HCT116 (cell line): Measurements from ENCODE around the gene SUGCT. TPM values are rescaled to one million over a fixed set of nuclear protein-coding genes. Genes with fewer than 3 reads are reported as not detected.

Experiments used
- ATAC-seq: fragments of 200-7000 bp; cut with Tn5 transposase; 2 replicates; pipeline ENCODE4 v1.9.1; 2020; ENCODE audit warnings: mild to moderate bottlenecking, moderate library complexity
- BruUV-seq: library from RNA; stranded (reverse); fragments of 400-500 nt; replicated peaks from 2 replicates; lab custom pipeline; 2021; lab: Mats Ljungman, UMichigan
- CTCF ChIA-PET: fragments of 300-600 bp; sonication (Branson Sonifier 250); formaldehyde crosslinking; loops from one replicate; lab custom pipeline; 2021; ENCODE audit warnings: antibody characterized with exemption; lab: Charles Lee
- POLR2A ChIA-PET: fragments of 300-600, 350-600 bp; sonication (Branson Sonifier 250); formaldehyde crosslinking; loops from one replicate; lab custom pipeline; 2021; ENCODE audit warnings: antibody characterized with exemption; lab: Charles Lee
- RAD21 ChIA-PET, 2 experiments: fragments of 300-600 bp; sonication (Branson Sonifier 250); formaldehyde crosslinking; loops; one replicate each; lab custom pipeline; 2023; ENCODE audit warnings: low total read pairs in 2 of 2; ENCODE audit not compliant: uncharacterized antibody in 2 of 2, unreplicated experiment in 2 of 2, low non-redundant PET in 1 of 2; lab: Charles Lee
- DNase-seq: peaks from one replicate; pipeline ENCODE4 v3.0.0-alpha.2; 2010; ENCODE audit warnings: low read depth, low spot score
- H2AFZ ChIP-seq: fragments of 200-600 bp; shearing (Covaris generic), sonication (generic); 2 replicates; pipeline ENCODE4 v1.6.1; 2017; ENCODE audit warnings: low read depth, mixed run types, mixed read lengths, antibody characterized with exemption, low read length; ENCODE audit not compliant: poor library complexity, severe bottlenecking
- H3K27ac ChIP-seq: 2 replicates; pipeline ENCODE4 v1.5.1; 2012; ENCODE audit warnings: low read depth, low read length
- H3K27me3 ChIP-seq: fragments of 200-600 bp; sonication (generic); 2 replicates; pipeline ENCODE4 v1.6.1; 2016; ENCODE audit warnings: mixed run types, low read length, mixed read lengths; ENCODE audit not compliant: insufficient read depth
- H3K36me3 ChIP-seq, 2 experiments: fragments of 200-500 bp in 1 of 2; fragments of 200-600 bp in 1 of 2; sonication (Bioruptor generic) in 1 of 2; sonication (generic) in 1 of 2; 2 replicates each; pipeline versions ENCODE4 v1.5.1 to v1.6.1; 2014 to 2016; ENCODE audit warnings: low read length in 2 of 2, inconsistent platforms in 1 of 2, mixed read lengths in 1 of 2, mixed run types in 1 of 2; ENCODE audit not compliant: insufficient read depth in 2 of 2, control insufficient read depth in 1 of 2
- H3K4me1 ChIP-seq, 2 experiments: fragments of 200-600 bp in 1 of 2; sonication (generic) in 1 of 2; 2 replicates each; pipeline versions ENCODE4 v1.5.1 to v1.6.1; 2012 to 2017; ENCODE audit warnings: low read length in 2 of 2, inconsistent platforms in 1 of 2, mild to moderate bottlenecking in 1 of 2, mixed read lengths in 1 of 2, mixed run types in 1 of 2, moderate library complexity in 1 of 2; ENCODE audit not compliant: insufficient read depth in 2 of 2, control insufficient read depth in 1 of 2
- H3K4me2 ChIP-seq: fragments of 200-600 bp; sonication (generic); 2 replicates; pipeline ENCODE4 v1.6.1; 2017; ENCODE audit warnings: mixed run types, low read length, mixed read lengths
- H3K4me3 ChIP-seq, 2 experiments: fragments of 200-600 bp in 1 of 2; sonication (generic) in 1 of 2; replicated peaks in 1 of 2; 2 replicates each; pipeline ENCODE4 v1.5.1; 2011 to 2016; ENCODE audit warnings: low read length in 2 of 2, control low read depth in 1 of 2, low read depth in 1 of 2, mild to moderate bottlenecking in 1 of 2, mixed read lengths in 1 of 2, mixed run types in 1 of 2
- H3K79me2 ChIP-seq: fragments of 200-600 bp; sonication (generic); 2 replicates; pipeline ENCODE4 v1.6.1; 2017; ENCODE audit warnings: mild to moderate bottlenecking, mixed run types, low read length, moderate library complexity, mixed read lengths; ENCODE audit not compliant: insufficient read depth
- H3K9ac ChIP-seq: fragments of 200-600 bp; sonication (generic); 2 replicates; pipeline ENCODE4 v1.6.1; 2016; ENCODE audit warnings: low read length, mixed read lengths
- H3K9me2 ChIP-seq: fragments of 200-600 bp; sonication (generic), shearing (Covaris generic); 2 replicates; pipeline ENCODE4 v1.6.1; 2017; ENCODE audit warnings: mixed run types, mild to moderate bottlenecking, moderate library complexity; ENCODE audit not compliant: insufficient read depth
- H3K9me3 ChIP-seq, 2 experiments: fragments of 200-500 bp in 1 of 2; fragments of 200-600 bp in 1 of 2; sonication (Bioruptor generic) in 1 of 2; sonication (generic) in 1 of 2; 2 replicates each; pipeline ENCODE4 v1.6.1; 2014 to 2017; ENCODE audit warnings: low read length in 2 of 2, mixed read lengths in 2 of 2, inconsistent platforms in 1 of 2, low read depth in 1 of 2, mild to moderate bottlenecking in 1 of 2, mixed run types in 1 of 2, moderate library complexity in 1 of 2; ENCODE audit not compliant: control insufficient read depth in 1 of 2, insufficient read depth in 1 of 2
- H4K20me1 ChIP-seq: fragments of 200-600 bp; sonication (generic), shearing (Covaris generic); 2 replicates; pipeline ENCODE4 v1.6.1; 2017; ENCODE audit warnings: mixed run types, mild to moderate bottlenecking, moderate library complexity; ENCODE audit not compliant: insufficient read depth
- ATF3 ChIP-seq: IDR thresholded peaks from 2 replicates; pipeline ENCODE4 v1.6.1; 2012
- CBX3 ChIP-seq: IDR thresholded peaks from 2 replicates; pipeline ENCODE4 v1.6.1; 2012; ENCODE audit warnings: low read depth
- CEBPB ChIP-seq: IDR thresholded peaks from 2 replicates; pipeline ENCODE4 v1.6.1; 2012; ENCODE audit warnings: low read depth
- EGR1 ChIP-seq: IDR thresholded peaks from 2 replicates; pipeline ENCODE4 v1.6.1; 2012; ENCODE audit warnings: low read depth
- ELF1 ChIP-seq: IDR thresholded peaks from 2 replicates; pipeline ENCODE4 v1.6.1; 2012; ENCODE audit warnings: low read depth, borderline replicate concordance
- EZH2 ChIP-seq: fragments of 200-600 bp; sonication (generic); IDR thresholded peaks from 2 replicates; pipeline ENCODE4 v1.6.1; 2017; ENCODE audit warnings: antibody characterized with exemption, mixed run types
- FOSL1 ChIP-seq: IDR thresholded peaks from 2 replicates; pipeline ENCODE4 v1.6.1; 2012; ENCODE audit warnings: low read depth
- POLR2A ChIP-seq: IDR thresholded peaks from 2 replicates; pipeline ENCODE4 v1.7.0; 2011; ENCODE audit warnings: borderline replicate concordance; ENCODE audit not compliant: insufficient read depth, insufficient read length; ENCODE audit errors: extremely low read depth
- POLR2AphosphoS5 ChIP-seq: IDR thresholded peaks from 2 replicates; pipeline ENCODE4 v1.6.1; 2011; ENCODE audit warnings: mild to moderate bottlenecking, low read depth, low read length, moderate library complexity
- RAD21 ChIP-seq: IDR thresholded peaks from 2 replicates; pipeline ENCODE4 v1.6.1; 2012; ENCODE audit warnings: low read depth, mild to moderate bottlenecking
- SIN3A ChIP-seq: IDR thresholded peaks from 2 replicates; pipeline ENCODE4 v1.6.1; 2012; ENCODE audit warnings: low read depth
- SP1 ChIP-seq: IDR thresholded peaks from 2 replicates; pipeline ENCODE4 v1.6.1; 2012; ENCODE audit warnings: low read depth
- ZBTB33 ChIP-seq: IDR thresholded peaks from 2 replicates; pipeline ENCODE4 v1.6.1; 2011; ENCODE audit warnings: mild to moderate bottlenecking, low read length, moderate library complexity; ENCODE audit not compliant: insufficient replicate concordance; ENCODE audit errors: extremely low read depth
- ZFX ChIP-seq: fragments of 450-650 bp; IDR thresholded peaks from 2 replicates; pipeline ENCODE4 v1.6.1; 2017
- ZNF274 ChIP-seq: fragments of 200-500 bp; sonication (Bioruptor generic); IDR thresholded peaks from 2 replicates; pipeline ENCODE4 v1.6.1; 2014; ENCODE audit warnings: mild to moderate bottlenecking, low read depth, low read length, inconsistent platforms
- intact Hi-C: fragments of 100-400 bp; cut with micrococcal nuclease; formaldehyde crosslinking; loops from 2 replicates; pipeline ENCODE4 v1.10.0; 2022
- total RNA-seq: library from RNA; stranded (reverse); gene quantifications from one replicate; pipeline ENCODE4 v1.2.1, GENCODE V29; 2021; ENCODE audit not compliant: unreplicated experiment

SUGCT gene
- total RNA-seq, 1 experiment from 2014 or later = 4.4 TPM

GRCh38 chr7:40638545-40639320, 503.9 kb downstream of the SUGCT start:
- H3K4me3 ChIP-seq = no peak overlapping the region
- BruUV-seq = no TSS peak
- POLR2A ChIA-PET = no interaction called here

More at GRCh38 chr7:40638545-40639320, 503.9 kb downstream of the SUGCT start:
- Histone ChIP-seq H3K4me2 (no peak overlapping the region), H4K20me1 (no peaks in the 10 kb centered on the region), H3K27me3 (peaks cover 31% of the 10 kb centered on the region), H3K9me2 (no peaks in the 10 kb centered on the region), H2AFZ (no peak overlapping the region), H3K4me1 (no peaks in the 10 kb centered on the region; a peak in 1 of 4 replicates), H3K9ac (no peak overlapping the region), H3K9me3 (no peaks in the 10 kb centered on the region), H3K36me3 (no peaks in the 10 kb centered on the region), H3K27ac (no peak overlapping the region), H3K79me2 (no peaks in the 10 kb centered on the region)
- TF ChIP-seq POLR2AphosphoS5 (no peak), CEBPB (no peak), SP1 (no peak), ELF1 (no peak), ATF3 (no peak), EZH2 (no peak), RAD21 (no peak), ZFX (no peak), CBX3 (no peak), ZNF274 (no peak), EGR1 (no peak), ZBTB33 (no peak), FOSL1 (no peak), SIN3A (no peak), POLR2A (no peak)
- DNase-seq (no peak), ATAC-seq (no peak)
- CTCF ChIA-PET = no interaction called here
- intact Hi-C loops = no loop called here
- RAD21 ChIA-PET = no interaction called here
